ENCODE measurements around the gene FARP1. TPM values are rescaled to one million over a fixed set of nuclear protein-coding genes. Genes with fewer than 3 reads are reported as not detected.

The FARP1 gene
- total and polyA plus RNA-seq, 2 of the 13 experiments (the other 11 are each of a cell fraction or from before 2014, with no cell fraction given), result 70.6 to 126 TPM

DNA sequence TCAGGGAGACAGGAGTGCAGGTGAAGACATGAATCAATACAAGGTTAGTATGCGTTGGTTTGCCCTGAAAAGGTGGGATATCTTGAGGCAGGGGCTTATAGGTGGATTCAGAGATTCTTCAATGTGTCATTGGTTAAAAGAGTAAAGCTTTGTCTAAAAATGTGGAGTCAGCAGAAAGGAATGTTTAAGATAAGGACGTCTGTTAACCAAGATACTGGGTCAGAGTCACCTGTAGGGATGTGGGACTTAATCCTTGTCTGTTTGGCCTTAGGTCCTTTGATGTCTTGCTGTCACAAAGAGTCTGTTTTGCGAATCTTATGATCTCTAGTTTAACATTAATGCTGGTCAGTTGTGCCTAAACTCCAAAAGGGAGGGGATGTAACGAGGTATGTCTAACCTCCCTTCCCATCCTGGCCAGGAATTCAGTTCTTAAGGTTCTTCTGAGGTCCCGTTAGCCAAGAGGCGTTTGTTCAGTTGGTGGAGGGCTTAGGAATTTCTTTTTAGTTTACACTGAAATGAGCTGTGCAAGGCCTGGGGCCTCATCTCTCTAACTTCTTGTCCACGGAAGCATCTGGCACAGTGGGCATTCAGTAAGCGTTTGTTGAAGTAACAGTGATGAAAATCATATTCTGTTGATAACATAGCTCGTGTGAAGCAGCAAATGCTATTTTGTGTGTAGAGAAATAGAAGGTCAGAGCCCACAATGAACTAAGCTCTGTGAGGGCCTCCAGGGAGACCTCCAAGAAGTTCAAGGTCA, 130.4 kb downstream of the FARP1 start (continued):
- TF ChIP-seq ZNF33A (CRISPR knock-in tag; IDR thresholded peaks at IDR 0.05; ENCODE audit: borderline replicate concordance), result no peak
- no peak for TF ChIP-seq ATF7 (IDR thresholded peaks at IDR 0.05)
- no peak for TF ChIP-seq ATF7 (CRISPR knock-in tag; IDR thresholded peaks at IDR 0.05)
- no peak for TF ChIP-seq ZNF550 (CRISPR knock-in tag; IDR thresholded peaks at IDR 0.05; ENCODE audit: borderline replicate concordance)
- TF ChIP-seq MNT (IDR thresholded peaks at IDR 0.05), result no peak
- TF ChIP-seq AKAP8 (CRISPR knock-in tag; IDR thresholded peaks at IDR 0.05), result no peak
- TF ChIP-seq ZBTB43 (CRISPR knock-in tag; conservative IDR thresholded peaks at IDR 0.05), result no peak
- TF ChIP-seq TEAD2 (CRISPR knock-in tag; IDR thresholded peaks at IDR 0.05), result no peak
- TF ChIP-seq ZZZ3 (CRISPR knock-in tag; IDR thresholded peaks at IDR 0.05; ENCODE audit: borderline replicate concordance), result no peak
- TF ChIP-seq, protein P1, sequence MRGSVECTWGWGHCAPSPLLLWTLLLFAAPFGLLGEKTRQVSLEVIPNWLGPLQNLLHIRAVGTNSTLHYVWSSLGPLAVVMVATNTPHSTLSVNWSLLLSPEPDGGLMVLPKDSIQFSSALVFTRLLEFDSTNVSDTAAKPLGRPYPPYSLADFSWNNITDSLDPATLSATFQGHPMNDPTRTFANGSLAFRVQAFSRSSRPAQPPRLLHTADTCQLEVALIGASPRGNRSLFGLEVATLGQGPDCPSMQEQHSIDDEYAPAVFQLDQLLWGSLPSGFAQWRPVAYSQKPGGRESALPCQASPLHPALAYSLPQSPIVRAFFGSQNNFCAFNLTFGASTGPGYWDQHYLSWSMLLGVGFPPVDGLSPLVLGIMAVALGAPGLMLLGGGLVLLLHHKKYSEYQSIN (CRISPR knock-in tag; IDR thresholded peaks at IDR 0.05; ENCODE audit: borderline replicate concordance), result no peak
- TF ChIP-seq ZNF580 (CRISPR knock-in tag; IDR thresholded peaks at IDR 0.05; ENCODE audit: borderline replicate concordance, low read depth), result no peak
- TF ChIP-seq, protein P2, sequence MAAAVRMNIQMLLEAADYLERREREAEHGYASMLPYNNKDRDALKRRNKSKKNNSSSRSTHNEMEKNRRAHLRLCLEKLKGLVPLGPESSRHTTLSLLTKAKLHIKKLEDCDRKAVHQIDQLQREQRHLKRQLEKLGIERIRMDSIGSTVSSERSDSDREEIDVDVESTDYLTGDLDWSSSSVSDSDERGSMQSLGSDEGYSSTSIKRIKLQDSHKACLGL (CRISPR knock-in tag; IDR thresholded peaks at IDR 0.05), result no peak
- no peak for TF ChIP-seq CCAR2 (optimal IDR thresholded peaks at IDR 0.05; ENCODE audit: low read depth, low read length)
- peak; percentile 88 for TF ChIP-seq PITX1 (CRISPR knock-in tag; IDR thresholded peaks at IDR 0.05)
- no peak for TF ChIP-seq ZNF597 (CRISPR knock-in tag; IDR thresholded peaks at IDR 0.05)
- no peak for TF ChIP-seq ZNF335 (CRISPR knock-in tag; IDR thresholded peaks at IDR 0.05)
- TF ChIP-seq ZNF567 (CRISPR knock-in tag; IDR thresholded peaks at IDR 0.05; ENCODE audit: borderline replicate concordance), result no peak; the same call in 1 of the 2 replicates
- 0 out of 2 replicates have a peak, but pooled peaks have one; percentile 23 for TF ChIP-seq ERF (CRISPR knock-in tag; IDR thresholded peaks at IDR 0.05)
- no peak for TF ChIP-seq JDP2 (CRISPR knock-in tag; IDR thresholded peaks at IDR 0.05; ENCODE audit: borderline replicate concordance)

Measured in HepG2 (cell line).